ENCODE measurements around the gene KAZN.

Gene KAZN

GRCh38 chr1:14949836-14950713 is 351.6 kb downstream of the KAZN start:
- DNase-seq (ENCODE audit: extremely low read depth, low read depth) = no peak
- no peak for TF ChIP-seq CTCF (IDR thresholded peaks at IDR 0.05; ENCODE audit: low read depth, low read length)

- no peak for DNase-seq (ENCODE audit: extremely low read depth, low read depth)
- no peak for TF ChIP-seq CTCF (IDR thresholded peaks at IDR 0.05; ENCODE audit: low read depth, low read length)
These were observed 353.3 kb downstream of the KAZN start for GRCh38 chr1:14951766-14952165.

- DNase-seq (ENCODE audit: extremely low read depth, low read depth) = no peak
- TF ChIP-seq CTCF (IDR thresholded peaks at IDR 0.05; ENCODE audit: low read depth, low read length) = no peak
These were observed 354.3 kb downstream of the KAZN start for GRCh38 chr1:14952626-14953314.

GRCh38 chr1:14954210-14954609 is 355.7 kb downstream of the KAZN start:
- DNase-seq (ENCODE audit: extremely low read depth, low read depth) = no peak
- TF ChIP-seq CTCF (IDR thresholded peaks at IDR 0.05; ENCODE audit: low read depth, low read length) = no peak

- no peak for TF ChIP-seq CTCF (IDR thresholded peaks at IDR 0.05; ENCODE audit: low read depth, low read length)
- no peak for DNase-seq (ENCODE audit: extremely low read depth, low read depth)
These were observed 356.4 kb downstream of the KAZN start for GRCh38 chr1:14954930-14955329.

- TF ChIP-seq CTCF (IDR thresholded peaks at IDR 0.05; ENCODE audit: low read depth, low read length) = no peak
- DNase-seq (ENCODE audit: extremely low read depth, low read depth) = no peak
These were observed 356.9 kb downstream of the KAZN start for GRCh38 chr1:14955402-14955801.

- no peak for TF ChIP-seq CTCF (IDR thresholded peaks at IDR 0.05; ENCODE audit: low read depth, low read length)
- no peak for DNase-seq (ENCODE audit: extremely low read depth, low read depth)
These were observed 357.5 kb downstream of the KAZN start for GRCh38 chr1:14955976-14956375.
